OCI-LY3 (cell line): ENCODE results near the gene BICDL1.

Experiments
- H2AFZ ChIP-seq: fragments of 200-600, 300-600 bp; shearing (Covaris generic); 2 replicates; pipeline ENCODE4 v1.6.0; 2014; ENCODE audit warnings: antibody characterized with exemption, low read depth, low read length
- H3K27ac ChIP-seq: fragments of 200-600, 300-600 bp; sonication (generic); 2 replicates; pipeline ENCODE4 v1.5.1; 2014; ENCODE audit warnings: mild to moderate bottlenecking, low read length, moderate library complexity, mixed read lengths
- H3K27me3 ChIP-seq: fragments of 200-600, 300-600 bp; sonication (generic); 2 replicates; pipeline ENCODE4 v1.6.1; 2014; ENCODE audit warnings: low read depth, low read length, mixed read lengths
- H3K36me3 ChIP-seq: fragments of 200-600, 300-600 bp; sonication (generic); replicated peaks from 2 replicates; pipeline ENCODE3; 2014; ENCODE audit warnings: low read depth, low read length, mixed read lengths
- H3K4me1 ChIP-seq: fragments of 300-600, 200-600 bp; sonication (generic); 2 replicates; pipeline ENCODE4 v1.6.1; 2014; ENCODE audit warnings: low read length, mixed read lengths
- H3K4me2 ChIP-seq: fragments of 200-600, 300-600 bp; sonication (generic); 2 replicates; pipeline ENCODE4 v1.6.1; 2014; ENCODE audit warnings: low read length, mixed read lengths
- H3K4me3 ChIP-seq: fragments of 300-600, 200-600 bp; sonication (generic); 2 replicates; pipeline ENCODE4 v1.5.1; 2014; ENCODE audit warnings: antibody characterized with exemption, mild to moderate bottlenecking, low read length, moderate library complexity
- H3K79me2 ChIP-seq: fragments of 300-600, 200-600 bp; shearing (Covaris generic); 2 replicates; pipeline ENCODE4 v1.6.1; 2014; ENCODE audit warnings: mild to moderate bottlenecking, low read length, mixed read lengths
- H3K9ac ChIP-seq: fragments of 300-600, 200-600 bp; shearing (Covaris generic); 2 replicates; pipeline ENCODE4 v1.6.0; 2014; ENCODE audit warnings: mild to moderate bottlenecking, low read length, moderate library complexity
- H3K9me3 ChIP-seq: fragments of 200-600, 300-600 bp; shearing (Covaris generic); 2 replicates; pipeline ENCODE4 v1.6.1; 2014; ENCODE audit warnings: low read length, mixed read lengths; ENCODE audit not compliant: insufficient read depth
- H4K20me1 ChIP-seq: fragments of 200-600, 300-600 bp; sonication (generic); 2 replicates; pipeline ENCODE4 v1.6.1; 2016; ENCODE audit warnings: low read length, mixed read lengths; ENCODE audit not compliant: insufficient read depth
- EZH2phosphoT487 ChIP-seq: fragments of 200-600 bp; shearing (Covaris generic); IDR thresholded peaks from 2 replicates; pipeline ENCODE4 v1.6.1; 2018; ENCODE audit warnings: antibody characterized with exemption, mixed run types, low read depth
- TF ChIP-seq, protein P1 (sequence below): fragments of 200-600, 300-600 bp; sonication (generic); IDR thresholded peaks from 2 replicates; pipeline ENCODE4 v1.5.1; 2014; ENCODE audit warnings: antibody characterized with exemption, low read length, low read depth

The BICDL1 gene

DNA sequence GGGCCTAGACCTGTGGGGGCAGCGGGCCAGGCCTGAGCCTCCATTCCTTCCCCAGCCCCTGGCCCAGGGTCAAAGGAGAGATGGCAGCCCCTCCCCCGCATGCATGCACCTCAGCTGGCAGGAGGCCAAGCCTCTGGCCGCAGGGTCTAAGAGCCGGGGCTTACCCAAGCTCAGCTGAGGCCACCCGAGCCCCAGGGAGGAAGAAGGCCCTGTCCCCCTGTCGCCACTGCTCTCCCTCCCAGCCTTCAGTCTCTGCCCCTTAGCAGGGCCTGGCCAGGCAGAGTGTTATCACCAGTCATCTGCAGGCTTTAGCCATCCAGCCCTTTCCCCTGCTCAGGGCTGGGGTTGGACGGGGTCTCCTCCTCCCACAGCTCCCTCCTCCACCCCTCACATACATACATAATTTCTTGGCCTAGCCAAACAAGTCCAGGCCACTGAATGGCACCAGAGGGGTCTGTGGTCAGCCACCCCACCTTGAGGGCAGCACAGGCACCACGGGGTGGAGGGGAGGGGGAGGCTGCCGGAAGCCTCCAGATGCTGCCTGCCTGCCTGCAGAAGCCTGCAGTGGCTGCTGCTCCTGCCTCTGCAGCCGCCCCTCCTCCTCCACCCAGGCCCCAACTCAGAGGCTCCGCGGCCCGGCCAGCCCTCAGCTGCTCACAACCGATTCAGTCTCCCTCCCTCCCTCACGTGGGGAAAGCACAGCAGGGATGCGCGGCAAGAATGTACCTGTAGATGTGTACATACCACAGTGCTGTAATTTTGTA, 104.7 kb downstream of the BICDL1 start:
- Histone ChIP-seq H4K20me1 (no peaks in the 10 kb centered on the region), H3K9me3 (no peaks in the 10 kb centered on the region), H3K9ac (no peak overlapping the region), H3K36me3 (peaks cover 28% of the 10 kb centered on the region), H2AFZ (no peak overlapping the region), H3K4me1 (no peaks in the 10 kb centered on the region), H3K27ac (no peak overlapping the region), H3K4me2 (no peak overlapping the region), H3K79me2 (no peaks in the 10 kb centered on the region), H3K27me3 (no peaks in the 10 kb centered on the region), H3K4me3 (no peak overlapping the region)
- no peak for TF ChIP-seq EZH2phosphoT487
- TF ChIP-seq, protein P1, sequence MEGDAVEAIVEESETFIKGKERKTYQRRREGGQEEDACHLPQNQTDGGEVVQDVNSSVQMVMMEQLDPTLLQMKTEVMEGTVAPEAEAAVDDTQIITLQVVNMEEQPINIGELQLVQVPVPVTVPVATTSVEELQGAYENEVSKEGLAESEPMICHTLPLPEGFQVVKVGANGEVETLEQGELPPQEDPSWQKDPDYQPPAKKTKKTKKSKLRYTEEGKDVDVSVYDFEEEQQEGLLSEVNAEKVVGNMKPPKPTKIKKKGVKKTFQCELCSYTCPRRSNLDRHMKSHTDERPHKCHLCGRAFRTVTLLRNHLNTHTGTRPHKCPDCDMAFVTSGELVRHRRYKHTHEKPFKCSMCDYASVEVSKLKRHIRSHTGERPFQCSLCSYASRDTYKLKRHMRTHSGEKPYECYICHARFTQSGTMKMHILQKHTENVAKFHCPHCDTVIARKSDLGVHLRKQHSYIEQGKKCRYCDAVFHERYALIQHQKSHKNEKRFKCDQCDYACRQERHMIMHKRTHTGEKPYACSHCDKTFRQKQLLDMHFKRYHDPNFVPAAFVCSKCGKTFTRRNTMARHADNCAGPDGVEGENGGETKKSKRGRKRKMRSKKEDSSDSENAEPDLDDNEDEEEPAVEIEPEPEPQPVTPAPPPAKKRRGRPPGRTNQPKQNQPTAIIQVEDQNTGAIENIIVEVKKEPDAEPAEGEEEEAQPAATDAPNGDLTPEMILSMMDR, result no peak

DNA sequence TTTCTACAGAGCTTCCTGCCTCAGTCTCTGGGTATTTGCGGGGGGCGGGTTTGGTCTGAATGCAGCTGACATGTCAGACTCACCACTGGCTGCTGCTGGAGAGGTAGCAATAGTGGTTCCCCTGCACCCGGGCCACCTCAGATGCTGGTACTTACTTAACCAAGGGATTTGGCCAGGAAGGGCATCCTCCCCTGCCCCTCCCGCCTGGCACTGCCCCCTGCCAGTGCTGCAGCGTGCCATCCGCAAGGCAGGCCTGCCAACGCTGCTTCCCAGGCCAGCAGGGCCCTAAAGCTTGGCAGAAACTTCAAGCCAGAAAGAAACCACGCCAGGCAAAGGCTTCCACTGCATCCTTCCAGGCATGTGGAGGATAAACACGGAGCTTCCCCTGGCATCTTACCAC, 105.4 kb downstream of the BICDL1 start:
- no peaks in the 10 kb centered on the region for H3K27me3 ChIP-seq
- H4K20me1 ChIP-seq, result 0 out of 2 replicates have a peak, but pooled peaks cover 4% of the 10 kb centered on the region
- H3K79me2 ChIP-seq, result no peaks in the 10 kb centered on the region
- H3K27ac ChIP-seq, result no peak overlapping the region
- no peaks in the 10 kb centered on the region for H3K4me1 ChIP-seq
- H3K36me3 ChIP-seq, result peaks cover 28% of the 10 kb centered on the region
- H3K4me2 ChIP-seq, result no peak overlapping the region
- TF ChIP-seq EZH2phosphoT487, result no peak
- H3K4me3 ChIP-seq, result no peak overlapping the region
- no peak overlapping the region for H2AFZ ChIP-seq
- H3K9me3 ChIP-seq, result no peaks in the 10 kb centered on the region
- H3K9ac ChIP-seq, result no peak overlapping the region

DNA sequence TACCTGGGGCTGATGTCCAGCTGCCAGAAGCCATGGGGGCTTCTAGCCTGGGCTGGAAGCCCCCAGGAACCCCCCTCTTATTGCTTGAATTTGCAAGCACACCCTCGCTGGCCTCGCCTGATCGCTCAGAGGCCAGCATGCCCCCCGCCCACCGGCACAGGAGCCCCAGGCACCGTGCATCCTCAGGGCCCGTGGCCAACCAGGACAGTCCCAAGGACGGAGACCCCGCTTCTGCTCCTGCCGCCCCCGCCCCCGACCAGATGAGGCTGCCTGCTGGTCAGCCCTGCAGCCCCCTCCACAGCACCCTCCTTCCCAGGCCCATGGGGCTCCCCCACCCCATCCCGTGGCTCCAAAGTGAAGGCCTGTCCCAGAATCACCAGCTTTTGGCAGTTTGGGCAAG, 106.3 kb downstream of the BICDL1 start:
- no peaks in the 10 kb centered on the region for H3K4me1 ChIP-seq
- no peak overlapping the region for H2AFZ ChIP-seq
- no peak overlapping the region for H3K4me2 ChIP-seq
- H3K9me3 ChIP-seq, result no peaks in the 10 kb centered on the region
- H3K27me3 ChIP-seq, result no peaks in the 10 kb centered on the region
- peaks cover 22% of the 10 kb centered on the region for H3K36me3 ChIP-seq
- H3K79me2 ChIP-seq, result peaks cover 7% of the 10 kb centered on the region; the same call in 1 of the 2 replicates
- peaks cover 11% of the 10 kb centered on the region; the same call in 1 of the 2 replicates for H4K20me1 ChIP-seq
- no peak overlapping the region for H3K4me3 ChIP-seq
- no peak for TF ChIP-seq EZH2phosphoT487
- TF ChIP-seq, protein P1, result no peak
- H3K27ac ChIP-seq, result no peak overlapping the region
- H3K9ac ChIP-seq, result no peak overlapping the region

DNA sequence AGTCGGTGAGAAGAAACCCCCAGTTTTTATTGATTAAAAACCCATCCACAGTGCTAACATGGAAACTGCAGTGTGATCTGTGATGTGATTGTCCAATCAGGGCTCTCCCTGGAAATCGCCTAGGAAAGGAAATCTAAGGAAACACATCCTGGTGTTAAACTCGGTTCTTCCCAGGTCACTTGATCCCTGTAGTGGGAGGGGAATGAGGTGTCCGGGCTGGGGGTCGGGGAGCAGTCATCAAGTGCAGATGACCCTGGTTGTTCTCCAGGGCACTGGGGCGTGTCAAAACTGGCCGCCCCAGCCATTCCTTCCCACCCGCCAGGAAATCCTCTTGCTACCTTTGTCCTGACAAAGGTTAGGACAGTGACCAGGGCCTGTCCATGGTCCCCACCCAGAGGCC, 106.7 kb downstream of the BICDL1 start:
- H3K79me2 ChIP-seq, result peaks cover 12% of the 10 kb centered on the region; the same call in 1 of the 2 replicates
- peaks cover 22% of the 10 kb centered on the region for H3K36me3 ChIP-seq
- H3K4me2 ChIP-seq, result no peak overlapping the region
- TF ChIP-seq, protein P1, result no peak
- no peak for TF ChIP-seq EZH2phosphoT487
- no peak overlapping the region for H2AFZ ChIP-seq
- H3K9ac ChIP-seq, result no peak overlapping the region
- no peaks in the 10 kb centered on the region for H3K27me3 ChIP-seq
- H3K4me1 ChIP-seq, result no peaks in the 10 kb centered on the region
- no peak overlapping the region for H3K27ac ChIP-seq
- no peak overlapping the region for H3K4me3 ChIP-seq
- H4K20me1 ChIP-seq, result peaks cover 15% of the 10 kb centered on the region; the same call in 1 of the 2 replicates
- no peaks in the 10 kb centered on the region for H3K9me3 ChIP-seq
